ENCODE measurements around the gene MCF2L2.
"Not testable (repeated sequence)": the region's sequence is repeated elsewhere in the genome, so short reads cannot be mapped to it uniquely, and the experiment has no call there.

MCF2L2 gene

GRCh38 chr3:183443395-183444385, 15.3 kb upstream of the MCF2L2 start:
- no peak overlapping the region for H3K9ac ChIP-seq (ENCODE audit: low read length in 2 of 2)
- H3K27ac ChIP-seq (ENCODE audit: low read length) = no peak overlapping the region
- H3K27me3 ChIP-seq (ENCODE audit: control insufficient read depth in 1 of 2, insufficient read depth in 2 of 2, low read length in 2 of 2) = no peaks in the 10 kb centered on the region

DNA sequence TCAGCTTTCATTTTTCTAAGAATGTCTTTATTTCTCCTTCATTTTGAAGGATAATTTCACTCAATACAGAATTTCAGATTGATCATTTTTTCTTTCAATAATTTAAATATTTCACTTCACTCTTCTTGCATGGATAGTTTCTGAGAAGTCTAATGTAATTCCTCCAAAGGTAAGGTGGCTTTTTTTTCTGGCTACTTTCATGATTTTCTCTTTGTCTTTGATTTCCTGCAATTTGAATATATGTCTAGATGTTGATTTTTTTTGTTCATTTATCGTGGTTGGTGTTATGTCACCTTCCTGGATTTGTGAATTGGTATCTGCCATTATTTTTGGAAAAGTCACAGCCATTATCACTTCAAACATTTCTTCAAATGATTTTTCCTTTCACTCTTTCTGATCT, 14.6 kb upstream of the MCF2L2 start:
- Histone ChIP-seq H3K9me3 (ENCODE audit: control insufficient read depth in 2 of 2, low read length in 2 of 2) (peaks cover 0 to 3% of the 10 kb centered on the region in 2 donors), H3K4me1 (ENCODE audit: control insufficient read depth, insufficient read depth, low read length) (no peaks in the 10 kb centered on the region), H3K27ac (ENCODE audit: low read length) (no peak overlapping the region), H3K9ac (ENCODE audit: low read length in 2 of 2) (no peak overlapping the region), H3K36me3 (ENCODE audit: control insufficient read depth in 2 of 2, insufficient read depth in 2 of 2, low read length in 2 of 2) (no peaks in the 10 kb centered on the region), H3K27me3 (ENCODE audit: control insufficient read depth in 1 of 2, insufficient read depth in 2 of 2, low read length in 2 of 2) (no peaks in the 10 kb centered on the region), H3K4me3 (ENCODE audit: low read length in 2 of 2) (no peak overlapping the region)

More at GRCh38 chr3:183443395-183444385, 15.3 kb upstream of the MCF2L2 start:
- Histone ChIP-seq H3K36me3 (ENCODE audit: control insufficient read depth in 2 of 2, insufficient read depth in 2 of 2, low read length in 2 of 2) (no peaks in the 10 kb centered on the region), H3K4me3 (ENCODE audit: low read length in 2 of 2) (no peak overlapping the region), H3K4me1 (ENCODE audit: control insufficient read depth, insufficient read depth, low read length) (no peaks in the 10 kb centered on the region), H3K9me3 (ENCODE audit: control insufficient read depth in 2 of 2, low read length in 2 of 2) (peaks cover 0 to 3% of the 10 kb centered on the region in 2 donors)

DNA sequence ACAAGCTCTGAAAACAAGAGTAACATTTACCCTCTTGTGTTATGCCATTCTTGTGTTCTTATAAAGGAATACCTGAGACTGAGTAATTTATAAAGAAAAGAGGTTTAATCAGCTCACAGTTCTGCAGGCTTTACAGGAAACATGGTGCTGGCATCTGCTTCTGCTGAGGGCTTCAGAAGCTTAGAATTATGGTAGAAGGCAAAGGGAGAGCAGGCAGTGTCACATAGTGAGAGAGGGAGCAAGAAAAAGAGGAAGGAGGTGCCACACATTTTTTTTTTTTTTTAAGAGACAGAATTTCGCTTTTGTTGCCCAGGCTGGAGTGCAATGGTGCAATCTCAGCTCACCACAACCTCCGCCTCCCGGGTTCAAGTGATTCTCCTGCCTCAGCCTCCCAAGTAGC, 12.1 kb upstream of the MCF2L2 start:
- H3K4me3 ChIP-seq (ENCODE audit: low read length in 2 of 2); H3K9me3 ChIP-seq (ENCODE audit: control insufficient read depth in 2 of 2, low read length in 2 of 2); H3K27ac ChIP-seq (ENCODE audit: low read length); H3K27me3 ChIP-seq (ENCODE audit: control insufficient read depth in 1 of 2, insufficient read depth in 2 of 2, low read length in 2 of 2); H3K36me3 ChIP-seq (ENCODE audit: control insufficient read depth in 2 of 2, insufficient read depth in 2 of 2, low read length in 2 of 2); H3K9ac ChIP-seq (ENCODE audit: low read length in 2 of 2); H3K4me1 ChIP-seq (ENCODE audit: control insufficient read depth, insufficient read depth, low read length): not testable (repeated sequence)

GRCh38 chr3:183439515-183439914, 11.1 kb upstream of the MCF2L2 start:
- Histone ChIP-seq H3K27me3 (ENCODE audit: control insufficient read depth in 1 of 2, insufficient read depth in 2 of 2, low read length in 2 of 2) (peaks cover 0 to 2% of the 10 kb centered on the region in 2 donors), H3K4me1 (ENCODE audit: control insufficient read depth, insufficient read depth, low read length) (no peaks in the 10 kb centered on the region), H3K27ac (ENCODE audit: low read length) (no peak overlapping the region), H3K4me3 (ENCODE audit: low read length in 2 of 2) (no peak overlapping the region), H3K9me3 (ENCODE audit: control insufficient read depth in 2 of 2, low read length in 2 of 2) (peaks cover 0 to 3% of the 10 kb centered on the region in 2 donors), H3K36me3 (ENCODE audit: control insufficient read depth in 2 of 2, insufficient read depth in 2 of 2, low read length in 2 of 2) (no peaks in the 10 kb centered on the region), H3K9ac (ENCODE audit: low read length in 2 of 2) (no peak overlapping the region)

DNA sequence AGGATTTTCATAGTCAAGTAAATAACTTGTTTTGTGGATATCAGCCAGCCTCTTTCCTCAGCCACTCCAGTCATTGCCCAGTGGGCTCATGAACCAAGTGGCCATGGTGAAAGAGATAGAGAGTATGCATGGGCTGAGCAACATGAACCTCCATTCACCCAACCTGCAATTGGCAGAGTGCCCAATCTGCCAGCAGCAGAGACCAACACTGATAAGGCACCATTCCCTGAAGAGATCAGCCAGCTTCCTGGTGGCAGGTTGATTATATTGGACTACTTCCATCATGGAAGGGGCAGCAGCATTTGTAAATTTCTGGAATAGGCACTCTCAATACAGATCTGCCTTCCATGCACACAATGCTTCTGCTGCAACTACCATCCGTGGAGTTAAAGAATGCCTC, 10.3 kb upstream of the MCF2L2 start:
- Histone ChIP-seq H3K27ac (ENCODE audit: low read length) (no peak overlapping the region), H3K9me3 (ENCODE audit: control insufficient read depth in 2 of 2, low read length in 2 of 2) (peaks cover 0 to 3% of the 10 kb centered on the region in 2 donors), H3K9ac (ENCODE audit: low read length in 2 of 2) (no peak overlapping the region), H3K4me1 (ENCODE audit: control insufficient read depth, insufficient read depth, low read length) (no peaks in the 10 kb centered on the region), H3K4me3 (ENCODE audit: low read length in 2 of 2) (no peak overlapping the region), H3K27me3 (ENCODE audit: control insufficient read depth in 1 of 2, insufficient read depth in 2 of 2, low read length in 2 of 2) (peaks cover 1 to 2% of the 10 kb centered on the region in 2 donors), H3K36me3 (ENCODE audit: control insufficient read depth in 2 of 2, insufficient read depth in 2 of 2, low read length in 2 of 2) (no peaks in the 10 kb centered on the region)

DNA sequence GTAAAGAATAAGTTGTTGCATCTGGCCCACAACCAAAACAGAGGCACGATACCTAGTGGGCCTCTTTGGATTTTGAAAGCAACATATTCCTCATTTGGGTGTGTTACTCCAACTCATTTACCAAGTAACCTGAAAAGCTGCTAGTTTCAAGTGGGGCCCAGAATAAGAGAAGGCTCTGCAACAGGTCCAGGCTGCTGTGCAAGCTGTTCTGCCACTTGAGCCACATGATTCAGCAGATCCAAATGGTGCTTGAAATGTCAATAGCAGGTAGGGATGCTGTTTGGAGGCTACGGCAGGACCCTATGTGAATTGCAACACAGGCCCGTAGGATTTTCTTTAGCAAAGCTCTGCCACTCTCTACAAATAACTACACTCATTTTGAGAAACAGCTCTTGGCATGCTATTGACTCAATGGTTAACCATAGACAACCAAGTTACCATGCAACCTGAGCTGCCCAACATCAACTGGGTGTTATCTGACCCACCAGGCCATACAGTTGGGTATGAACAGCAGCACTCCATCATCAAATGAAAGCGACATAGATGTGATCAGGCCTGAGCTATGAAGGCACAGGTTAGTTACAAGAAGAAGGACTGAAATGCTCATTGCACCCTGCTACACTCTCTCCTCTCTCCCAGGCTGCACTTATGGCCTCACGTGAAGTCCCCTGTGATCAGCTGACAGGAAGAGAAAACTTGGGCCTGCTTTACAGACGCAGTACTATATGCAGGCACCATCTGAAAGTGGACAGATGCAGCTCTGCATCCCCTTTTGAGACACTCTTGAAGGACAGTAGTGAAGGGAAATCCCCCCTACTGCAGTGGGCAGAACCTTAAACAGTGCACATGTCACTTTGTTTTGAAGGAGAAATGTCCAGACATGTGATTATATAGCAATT, 9.5 kb upstream of the MCF2L2 start:
- H3K36me3 ChIP-seq (ENCODE audit: control insufficient read depth in 2 of 2, insufficient read depth in 2 of 2, low read length in 2 of 2) = no peaks in the 10 kb centered on the region
- H3K4me1 ChIP-seq (ENCODE audit: control insufficient read depth, insufficient read depth, low read length) = no peaks in the 10 kb centered on the region
- no peak overlapping the region for H3K9ac ChIP-seq (ENCODE audit: low read length in 2 of 2)
- no peaks in the 10 kb centered on the region for H3K9me3 ChIP-seq (ENCODE audit: control insufficient read depth in 2 of 2, low read length in 2 of 2)
- H3K27me3 ChIP-seq (ENCODE audit: control insufficient read depth in 1 of 2, insufficient read depth in 2 of 2, low read length in 2 of 2) = peaks cover 2 to 6% of the 10 kb centered on the region in 2 donors
- H3K27ac ChIP-seq (ENCODE audit: low read length) = no peak overlapping the region
- no peak overlapping the region for H3K4me3 ChIP-seq (ENCODE audit: low read length in 2 of 2)

DNA sequence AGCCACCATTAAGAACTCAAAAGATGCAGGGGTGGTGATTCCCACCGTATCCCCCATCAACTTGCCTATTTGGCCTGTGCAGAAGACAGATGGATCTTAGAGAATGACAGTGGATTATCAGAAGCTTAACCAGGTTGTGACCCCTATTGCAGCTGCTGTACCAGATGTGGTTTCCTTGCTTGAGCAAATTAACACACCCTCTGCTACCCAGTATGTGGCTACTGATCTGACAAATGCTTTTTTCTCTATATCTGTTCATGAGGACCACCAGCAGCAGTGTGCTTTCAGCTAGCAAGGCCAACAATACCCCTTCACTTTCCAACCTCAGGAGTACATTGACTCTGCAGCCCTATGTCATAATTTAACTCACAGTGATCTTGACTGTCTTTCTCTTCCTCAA, 8.6 kb upstream of the MCF2L2 start:
- no peak overlapping the region for H3K4me3 ChIP-seq (ENCODE audit: low read length in 2 of 2)
- no peaks in the 10 kb centered on the region for H3K4me1 ChIP-seq (ENCODE audit: control insufficient read depth, insufficient read depth, low read length)
- H3K27me3 ChIP-seq (ENCODE audit: control insufficient read depth in 1 of 2, insufficient read depth in 2 of 2, low read length in 2 of 2) = peaks cover 5 to 6% of the 10 kb centered on the region in 2 donors
- H3K36me3 ChIP-seq (ENCODE audit: control insufficient read depth in 2 of 2, insufficient read depth in 2 of 2, low read length in 2 of 2) = no peaks in the 10 kb centered on the region
- H3K27ac ChIP-seq (ENCODE audit: low read length) = no peak overlapping the region
- H3K9me3 ChIP-seq (ENCODE audit: control insufficient read depth in 2 of 2, low read length in 2 of 2) = no peaks in the 10 kb centered on the region
- H3K9ac ChIP-seq (ENCODE audit: low read length in 2 of 2) = no peak overlapping the region

DNA sequence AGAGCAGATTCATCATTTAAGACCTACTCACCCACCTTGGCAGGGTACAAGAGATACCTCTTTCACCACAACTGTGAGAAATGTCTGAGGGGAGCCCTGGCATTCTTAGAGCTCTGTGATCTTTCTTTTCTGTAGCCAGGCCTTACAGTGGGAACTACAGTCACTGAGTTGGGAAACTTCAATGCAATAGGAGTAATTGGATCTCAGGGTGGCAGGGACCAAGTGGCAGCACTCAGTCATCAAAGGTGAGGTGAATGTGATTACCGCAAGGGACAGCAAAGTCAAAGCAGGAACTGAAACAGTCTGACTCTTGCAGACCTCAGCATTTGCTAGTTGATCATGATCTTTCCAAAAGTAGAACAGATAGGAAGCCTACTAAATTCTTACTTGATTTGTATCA, 7.2 kb upstream of the MCF2L2 start:
- Histone ChIP-seq H3K27ac (ENCODE audit: low read length) (no peak overlapping the region), H3K4me1 (ENCODE audit: control insufficient read depth, insufficient read depth, low read length) (no peaks in the 10 kb centered on the region), H3K9ac (ENCODE audit: low read length in 2 of 2) (no peak overlapping the region), H3K36me3 (ENCODE audit: control insufficient read depth in 2 of 2, insufficient read depth in 2 of 2, low read length in 2 of 2) (no peaks in the 10 kb centered on the region), H3K27me3 (ENCODE audit: control insufficient read depth in 1 of 2, insufficient read depth in 2 of 2, low read length in 2 of 2) (peaks cover 6 to 9% of the 10 kb centered on the region in 2 donors), H3K4me3 (ENCODE audit: low read length in 2 of 2) (no peak overlapping the region), H3K9me3 (ENCODE audit: control insufficient read depth in 2 of 2, low read length in 2 of 2) (no peaks in the 10 kb centered on the region)

GRCh38 chr3:183434992-183435391, 6.6 kb upstream of the MCF2L2 start:
- no peaks in the 10 kb centered on the region for H3K36me3 ChIP-seq (ENCODE audit: control insufficient read depth in 2 of 2, insufficient read depth in 2 of 2, low read length in 2 of 2)
- no peak overlapping the region for H3K27ac ChIP-seq (ENCODE audit: low read length)
- H3K9ac ChIP-seq (ENCODE audit: low read length in 2 of 2) = no peak overlapping the region
- no peaks in the 10 kb centered on the region for H3K9me3 ChIP-seq (ENCODE audit: control insufficient read depth in 2 of 2, low read length in 2 of 2)
- H3K4me1 ChIP-seq (ENCODE audit: control insufficient read depth, insufficient read depth, low read length) = no peaks in the 10 kb centered on the region
- H3K27me3 ChIP-seq (ENCODE audit: control insufficient read depth in 1 of 2, insufficient read depth in 2 of 2, low read length in 2 of 2) = peaks cover 6 to 9% of the 10 kb centered on the region in 2 donors
- H3K4me3 ChIP-seq (ENCODE audit: low read length in 2 of 2) = no peak overlapping the region

DNA sequence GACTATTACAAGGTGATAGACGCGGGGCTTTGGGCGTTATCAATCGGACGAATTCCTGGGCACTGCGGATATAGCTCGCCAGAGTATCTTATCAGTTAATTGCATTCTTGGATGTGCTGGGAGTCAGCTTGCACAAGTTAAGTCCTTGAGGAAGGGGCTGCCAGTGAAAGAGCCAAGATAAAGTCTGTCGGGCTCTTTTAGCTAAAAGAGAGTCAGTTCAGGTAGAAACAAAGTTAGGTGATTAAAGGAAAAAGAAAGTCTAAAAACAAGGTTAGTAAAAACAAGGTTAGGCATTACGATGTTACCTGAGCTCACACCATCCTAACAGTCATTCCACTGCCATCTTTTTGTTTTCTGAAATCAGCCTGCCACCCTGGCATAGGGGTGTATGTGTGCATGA, 6.1 kb upstream of the MCF2L2 start:
- Histone ChIP-seq H3K4me1 (ENCODE audit: control insufficient read depth, insufficient read depth, low read length) (no peaks in the 10 kb centered on the region), H3K27ac (ENCODE audit: low read length) (no peak overlapping the region), H3K27me3 (ENCODE audit: control insufficient read depth in 1 of 2, insufficient read depth in 2 of 2, low read length in 2 of 2) (peaks cover 6 to 9% of the 10 kb centered on the region in 2 donors), H3K36me3 (ENCODE audit: control insufficient read depth in 2 of 2, insufficient read depth in 2 of 2, low read length in 2 of 2) (no peaks in the 10 kb centered on the region), H3K9me3 (ENCODE audit: control insufficient read depth in 2 of 2, low read length in 2 of 2) (no peaks in the 10 kb centered on the region), H3K4me3 (ENCODE audit: low read length in 2 of 2) (no peak overlapping the region), H3K9ac (ENCODE audit: low read length in 2 of 2) (no peak overlapping the region)

All from stomach smooth muscle (tissue), 2 donors.